ENCODE data around the gene ABCB4. TPM values are rescaled to one million over a fixed set of nuclear protein-coding genes. Genes with fewer than 3 reads are reported as not detected.

Gene ABCB4
- total RNA-seq, 1 experiment from 2014 or later, result not detected

GRCh38 chr7:87510411-87510875 is 35.0 kb upstream of the ABCB4 start:
- no peaks in the 10 kb centered on the region for H3K9me3 ChIP-seq (ENCODE audit: control insufficient read depth in 1 of 2, insufficient read depth in 1 of 2, low read depth in 1 of 2, low read length in 2 of 2)
- ChIA-PET RAD21 (ENCODE audit: low non-redundant PET in 1 of 2, low total read pairs in 2 of 2, uncharacterized antibody in 2 of 2, unreplicated experiment in 2 of 2) (no interaction called here), CTCF (interaction anchor here (1.2 kb wide), 1 partner anchor 114 kb away, joined by 3 read pairs; no protein-coding TSS in a partner anchor), POLR2A (no interaction called here)
- no peak overlapping the region for H3K9ac ChIP-seq (ENCODE audit: low read length)
- BruUV-seq (replicated peaks), result no TSS peak
- H3K4me2 ChIP-seq (ENCODE audit: low read length), result no peak overlapping the region
- H4K20me1 ChIP-seq (ENCODE audit: insufficient read depth), result no peaks in the 10 kb centered on the region
- no peaks in the 10 kb centered on the region for H3K79me2 ChIP-seq (ENCODE audit: insufficient read depth, low read length)
- no peaks in the 10 kb centered on the region for H3K4me1 ChIP-seq (ENCODE audit: control insufficient read depth in 1 of 2, insufficient read depth in 2 of 2, low read length in 2 of 2)
- H3K4me3 ChIP-seq (replicated peaks in 1 of 2; ENCODE audit: low read depth in 1 of 2, low read length in 2 of 2), result no peak overlapping the region
- no peak for TF ChIP-seq SIN3A (IDR thresholded peaks at IDR 0.05; ENCODE audit: low read depth)
- TF ChIP-seq TCF7L2 (IDR thresholded peaks at IDR 0.05; ENCODE audit: borderline replicate concordance, extremely low read depth, insufficient read depth, insufficient read length), result no peak
- DNase-seq (ENCODE audit: low read depth, low spot score) (no peak), ATAC-seq (no peak)
- no peak overlapping the region for H3K27ac ChIP-seq (ENCODE audit: low read depth, low read length)
- intact Hi-C loops (cut with micrococcal nuclease), result no loop called here
- H3K36me3 ChIP-seq (ENCODE audit: control insufficient read depth in 1 of 2, insufficient read depth in 2 of 2, low read length in 2 of 2), result no peaks in the 10 kb centered on the region
- H2AFZ ChIP-seq (ENCODE audit: low read depth, low read length, poor library complexity, severe bottlenecking), result no peak overlapping the region
- H3K27me3 ChIP-seq (ENCODE audit: insufficient read depth, low read length), result no peaks in the 10 kb centered on the region
- H3K9me2 ChIP-seq (ENCODE audit: insufficient read depth), result no peaks in the 10 kb centered on the region

DNA sequence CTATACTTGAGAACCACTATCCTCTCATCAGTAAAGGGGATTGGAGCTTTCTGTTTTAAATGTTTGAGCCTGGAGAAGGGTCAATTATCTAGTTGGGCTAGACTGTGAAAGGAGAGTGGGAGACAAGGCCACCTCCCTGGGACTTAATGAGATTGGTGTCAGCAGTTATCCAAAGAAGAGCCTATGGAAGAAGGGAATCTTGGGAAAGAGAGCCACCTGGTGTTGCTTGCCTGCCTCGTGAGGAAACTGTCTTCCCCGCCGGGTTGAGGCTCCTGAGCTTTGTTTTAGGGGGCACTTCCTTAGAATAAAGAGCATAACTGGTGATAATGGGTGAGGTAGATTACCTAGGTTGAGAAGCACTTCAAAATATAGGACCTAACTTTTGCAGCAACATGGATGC is 32.0 kb upstream of the ABCB4 start:
- Histone ChIP-seq H3K79me2 (ENCODE audit: insufficient read depth, low read length) (no peaks in the 10 kb centered on the region), H3K4me3 (replicated peaks in 1 of 2; ENCODE audit: low read depth in 1 of 2, low read length in 2 of 2) (no peak overlapping the region), H2AFZ (ENCODE audit: low read depth, low read length, poor library complexity, severe bottlenecking) (no peak overlapping the region), H3K9ac (ENCODE audit: low read length) (no peak overlapping the region), H3K9me3 (ENCODE audit: control insufficient read depth in 1 of 2, insufficient read depth in 1 of 2, low read depth in 1 of 2, low read length in 2 of 2) (no peaks in the 10 kb centered on the region), H3K9me2 (ENCODE audit: insufficient read depth) (no peaks in the 10 kb centered on the region), H3K36me3 (ENCODE audit: control insufficient read depth in 1 of 2, insufficient read depth in 2 of 2, low read length in 2 of 2) (no peaks in the 10 kb centered on the region), H3K27me3 (ENCODE audit: insufficient read depth, low read length) (no peaks in the 10 kb centered on the region), H3K27ac (ENCODE audit: low read depth, low read length) (no peak overlapping the region), H4K20me1 (ENCODE audit: insufficient read depth) (no peaks in the 10 kb centered on the region), H3K4me1 (ENCODE audit: control insufficient read depth in 1 of 2, insufficient read depth in 2 of 2, low read length in 2 of 2) (no peaks in the 10 kb centered on the region), H3K4me2 (ENCODE audit: low read length) (no peak overlapping the region)
- no peak for DNase-seq (ENCODE audit: low read depth, low spot score)
- no TSS peak for BruUV-seq (replicated peaks)
- ChIA-PET POLR2A (no interaction called here), CTCF (interaction anchor here (1.1 to 2.9 kb wide), 2 partner anchors 117 to 379 kb away, joined by 4 to 21 read pairs; no protein-coding TSS in a partner anchor), RAD21 (ENCODE audit: low non-redundant PET in 1 of 2, low total read pairs in 2 of 2, uncharacterized antibody in 2 of 2, unreplicated experiment in 2 of 2) (no interaction called here)
- intact Hi-C loops (cut with micrococcal nuclease), result loop anchor here (2.0 kb wide), 1 partner anchor 661 kb away; no protein-coding TSS in a partner anchor
- TF ChIP-seq TCF7L2 (IDR thresholded peaks at IDR 0.05; ENCODE audit: borderline replicate concordance, extremely low read depth, insufficient read depth, insufficient read length) (no peak), RAD21 (IDR thresholded peaks at IDR 0.05; ENCODE audit: low read depth) (peak; percentile 32)
- TF ChIP-seq, protein P1, sequence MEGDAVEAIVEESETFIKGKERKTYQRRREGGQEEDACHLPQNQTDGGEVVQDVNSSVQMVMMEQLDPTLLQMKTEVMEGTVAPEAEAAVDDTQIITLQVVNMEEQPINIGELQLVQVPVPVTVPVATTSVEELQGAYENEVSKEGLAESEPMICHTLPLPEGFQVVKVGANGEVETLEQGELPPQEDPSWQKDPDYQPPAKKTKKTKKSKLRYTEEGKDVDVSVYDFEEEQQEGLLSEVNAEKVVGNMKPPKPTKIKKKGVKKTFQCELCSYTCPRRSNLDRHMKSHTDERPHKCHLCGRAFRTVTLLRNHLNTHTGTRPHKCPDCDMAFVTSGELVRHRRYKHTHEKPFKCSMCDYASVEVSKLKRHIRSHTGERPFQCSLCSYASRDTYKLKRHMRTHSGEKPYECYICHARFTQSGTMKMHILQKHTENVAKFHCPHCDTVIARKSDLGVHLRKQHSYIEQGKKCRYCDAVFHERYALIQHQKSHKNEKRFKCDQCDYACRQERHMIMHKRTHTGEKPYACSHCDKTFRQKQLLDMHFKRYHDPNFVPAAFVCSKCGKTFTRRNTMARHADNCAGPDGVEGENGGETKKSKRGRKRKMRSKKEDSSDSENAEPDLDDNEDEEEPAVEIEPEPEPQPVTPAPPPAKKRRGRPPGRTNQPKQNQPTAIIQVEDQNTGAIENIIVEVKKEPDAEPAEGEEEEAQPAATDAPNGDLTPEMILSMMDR (IDR thresholded peaks at IDR 0.05 in 2 of 3, conservative IDR thresholded peaks at IDR 0.05 in 1 of 3; ENCODE audit: borderline replicate concordance in 1 of 3, insufficient read depth in 1 of 3, low read depth in 2 of 3, low read length in 2 of 3), result 0 out of 6 replicates have a peak, but pooled peaks have one; percentile 9 to 27 (median 18)
- peak; percentile 69 for ATAC-seq

Measured in HCT116 (cell line).